ENCODE results near the gene CCNYL1.

CCNYL1 gene

DNA sequence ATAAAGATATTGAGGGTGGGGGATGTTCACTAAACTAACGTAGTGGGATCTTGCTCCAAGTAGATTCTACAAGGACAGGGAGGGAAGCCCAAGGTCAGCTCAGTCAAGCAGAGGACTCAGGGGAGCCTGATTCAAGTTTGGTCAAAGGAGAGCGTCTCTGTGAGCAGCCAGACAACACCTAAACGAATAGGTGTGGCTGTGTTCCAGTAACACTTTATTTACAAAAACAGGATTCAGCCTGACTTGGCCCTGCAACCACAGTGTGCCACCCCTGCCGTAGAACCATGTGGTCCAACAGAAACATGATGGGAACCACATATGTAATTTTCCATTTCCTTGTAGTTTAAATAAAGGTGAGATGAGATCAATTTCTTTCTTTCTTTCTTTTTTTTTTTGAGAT, 76.4 kb downstream of the CCNYL1 start:
- DNase-seq (ENCODE audit: low read depth): no peak
- no peak overlapping the region for H3K4me3 ChIP-seq (ENCODE audit: control insufficient read depth, low read depth, low read length)
- TF ChIP-seq, protein P1, sequence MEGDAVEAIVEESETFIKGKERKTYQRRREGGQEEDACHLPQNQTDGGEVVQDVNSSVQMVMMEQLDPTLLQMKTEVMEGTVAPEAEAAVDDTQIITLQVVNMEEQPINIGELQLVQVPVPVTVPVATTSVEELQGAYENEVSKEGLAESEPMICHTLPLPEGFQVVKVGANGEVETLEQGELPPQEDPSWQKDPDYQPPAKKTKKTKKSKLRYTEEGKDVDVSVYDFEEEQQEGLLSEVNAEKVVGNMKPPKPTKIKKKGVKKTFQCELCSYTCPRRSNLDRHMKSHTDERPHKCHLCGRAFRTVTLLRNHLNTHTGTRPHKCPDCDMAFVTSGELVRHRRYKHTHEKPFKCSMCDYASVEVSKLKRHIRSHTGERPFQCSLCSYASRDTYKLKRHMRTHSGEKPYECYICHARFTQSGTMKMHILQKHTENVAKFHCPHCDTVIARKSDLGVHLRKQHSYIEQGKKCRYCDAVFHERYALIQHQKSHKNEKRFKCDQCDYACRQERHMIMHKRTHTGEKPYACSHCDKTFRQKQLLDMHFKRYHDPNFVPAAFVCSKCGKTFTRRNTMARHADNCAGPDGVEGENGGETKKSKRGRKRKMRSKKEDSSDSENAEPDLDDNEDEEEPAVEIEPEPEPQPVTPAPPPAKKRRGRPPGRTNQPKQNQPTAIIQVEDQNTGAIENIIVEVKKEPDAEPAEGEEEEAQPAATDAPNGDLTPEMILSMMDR (conservative IDR thresholded peaks at IDR 0.05; ENCODE audit: control insufficient read depth, insufficient read depth, low read depth, low read length): no peak

GRCh38 chr2:207790898-207791297, 79.5 kb downstream of the CCNYL1 start:
- no peak for DNase-seq (ENCODE audit: low read depth)
- no peak overlapping the region for H3K4me3 ChIP-seq (ENCODE audit: control insufficient read depth, low read depth, low read length)
- TF ChIP-seq, protein P1 (conservative IDR thresholded peaks at IDR 0.05; ENCODE audit: control insufficient read depth, insufficient read depth, low read depth, low read length): no peak

DNA sequence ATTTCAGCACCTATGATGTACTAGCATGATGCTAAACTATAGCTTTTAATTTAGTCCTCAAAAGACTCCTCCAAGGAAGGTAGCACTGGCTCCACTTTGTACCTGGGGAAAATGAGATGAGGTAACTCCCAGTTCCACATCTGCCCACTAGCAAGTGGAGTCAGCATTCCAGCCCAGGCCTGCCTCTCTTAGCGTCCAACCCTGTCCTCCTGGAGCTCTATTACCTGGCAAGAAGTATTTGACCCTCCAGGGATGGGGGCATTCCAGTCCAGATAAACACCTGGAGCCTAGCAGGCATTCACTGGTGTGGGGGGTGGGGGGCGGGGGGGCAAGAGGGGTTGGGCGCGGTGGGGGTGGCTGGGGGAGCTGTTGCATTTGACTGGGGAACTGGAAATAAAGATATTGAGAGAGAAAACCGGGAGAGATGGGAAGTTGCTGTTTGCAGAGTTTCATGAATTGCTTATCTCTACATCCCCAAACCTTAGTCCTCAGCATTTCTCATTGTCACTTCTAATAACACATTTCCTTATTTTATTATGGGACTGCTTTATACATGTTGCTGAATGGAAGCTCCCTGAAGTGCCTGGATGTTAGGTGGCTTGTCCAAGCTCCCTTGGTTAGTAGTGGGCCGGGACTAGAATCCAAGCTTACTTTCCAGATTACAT, 80.3 kb downstream of the CCNYL1 start:
- H3K4me3 ChIP-seq (ENCODE audit: control insufficient read depth, low read depth, low read length): no peak overlapping the region
- no peak for DNase-seq (ENCODE audit: low read depth)
- TF ChIP-seq, protein P1 (conservative IDR thresholded peaks at IDR 0.05; ENCODE audit: control insufficient read depth, insufficient read depth, low read depth, low read length): no peak

GRCh38 chr2:207792244-207792785, 80.9 kb downstream of the CCNYL1 start:
- TF ChIP-seq, protein P1 (conservative IDR thresholded peaks at IDR 0.05; ENCODE audit: control insufficient read depth, insufficient read depth, low read depth, low read length): no peak
- H3K4me3 ChIP-seq (ENCODE audit: control insufficient read depth, low read depth, low read length): no peak overlapping the region
- peak; percentile 71 for DNase-seq (ENCODE audit: low read depth)

- TF ChIP-seq, protein P1 (conservative IDR thresholded peaks at IDR 0.05; ENCODE audit: control insufficient read depth, insufficient read depth, low read depth, low read length): no peak
- no peak overlapping the region for H3K4me3 ChIP-seq (ENCODE audit: control insufficient read depth, low read depth, low read length)
- DNase-seq (ENCODE audit: low read depth): no peak
Measured at GRCh38 chr2:207796585-207797350, 85.3 kb downstream of the CCNYL1 start.

DNA sequence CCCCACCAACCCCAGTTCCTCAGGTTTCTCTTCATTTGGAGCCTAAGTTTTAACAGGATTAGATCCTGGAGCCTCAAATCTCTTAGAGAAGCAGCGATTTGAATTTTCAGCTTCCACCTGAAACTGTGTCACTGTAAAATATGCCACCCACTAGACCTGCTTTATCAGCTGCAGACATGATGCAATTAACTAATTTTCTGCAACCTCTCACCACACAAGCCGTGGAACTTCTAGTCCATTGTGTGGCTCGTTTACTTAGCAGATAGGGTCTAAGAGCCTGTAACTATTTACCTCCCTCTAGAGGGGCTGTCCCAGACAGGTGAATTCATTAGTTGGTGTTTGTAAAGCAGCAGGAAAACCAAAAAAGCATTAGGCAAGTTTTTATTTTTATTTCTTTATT, 89.8 kb downstream of the CCNYL1 start:
- no peak overlapping the region for H3K4me3 ChIP-seq (ENCODE audit: control insufficient read depth, low read depth, low read length)
- TF ChIP-seq, protein P1 (conservative IDR thresholded peaks at IDR 0.05; ENCODE audit: control insufficient read depth, insufficient read depth, low read depth, low read length): no peak
- no peak for DNase-seq (ENCODE audit: low read depth)
